Neutrophil (primary cell): ENCODE data around the gene KAT6B.

Experiments used
- H3K27ac ChIP-seq: fragments of 200-600 bp; sonication (generic); 2 replicates; pipeline ENCODE4 v1.5.1; 2016; ENCODE audit warnings: mild to moderate bottlenecking, moderate library complexity
- H3K27me3 ChIP-seq: fragments of 200-600 bp; sonication (generic); 2 replicates; pipeline ENCODE4 v1.6.0; 2016; ENCODE audit warnings: mild to moderate bottlenecking
- H3K36me3 ChIP-seq: fragments of 200-600 bp; sonication (generic); 2 replicates; pipeline ENCODE4 v1.5.1; 2017
- H3K4me1 ChIP-seq, 2 experiments: fragments of 200-600 bp in 1 of 2; sonication (generic) in 1 of 2; 1 replicate in 1 of 2; 2 replicates in 1 of 2; pipeline versions ENCODE4 v1.5.1 to v1.6.1; 2013 to 2016; ENCODE audit warnings: low read depth in 1 of 2, low read length in 1 of 2, mild to moderate bottlenecking in 1 of 2, moderate library complexity in 1 of 2; ENCODE audit not compliant: control insufficient read depth in 1 of 2, insufficient read depth in 1 of 2
- H3K4me3 ChIP-seq, 2 experiments: fragments of 200-600 bp in 1 of 2; sonication (generic) in 1 of 2; 1 replicate in 1 of 2; 2 replicates in 1 of 2; pipeline ENCODE4 v1.5.1; 2013 to 2016; ENCODE audit warnings: low read depth in 1 of 2, low read length in 1 of 2, mild to moderate bottlenecking in 1 of 2, moderate library complexity in 1 of 2
- H3K9me3 ChIP-seq: fragments of 200-600 bp; sonication (generic); 2 replicates; pipeline ENCODE4 v1.5.1; 2016
- TF ChIP-seq, protein P1 (sequence below): fragments of 200-600 bp; sonication (generic); IDR thresholded peaks from 2 replicates; pipeline ENCODE4 v1.5.1; 2016; ENCODE audit warnings: antibody characterized with exemption

Gene KAT6B

DNA sequence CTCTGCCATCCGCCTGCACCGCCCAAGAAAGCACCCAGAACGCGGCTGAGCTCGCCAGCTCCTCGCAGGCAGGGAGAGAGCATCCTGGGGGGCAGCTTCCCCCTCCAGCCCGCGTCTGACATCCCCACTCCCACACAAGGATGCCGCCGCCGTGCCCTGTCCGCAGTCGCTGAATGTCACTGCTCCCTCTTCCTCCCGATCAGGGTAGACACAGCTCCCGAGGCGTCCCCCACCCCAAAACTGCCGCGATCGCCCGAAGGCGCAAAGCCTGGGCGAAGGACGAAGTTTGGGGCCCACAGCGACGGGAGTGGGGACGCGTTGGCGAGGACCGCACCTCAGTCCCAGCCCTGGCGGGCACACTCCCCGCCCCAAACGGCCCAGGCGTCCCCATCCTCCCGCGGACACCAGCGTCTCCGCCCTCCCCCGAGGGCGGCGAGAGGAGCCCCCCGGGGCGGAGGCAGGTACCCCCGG lies 1.5 kb upstream of the KAT6B start:
- H3K27ac ChIP-seq: peak overlapping the region; percentile 99
- peaks cover 20 to 27% of the 10 kb centered on the region in 2 experiments for H3K4me1 ChIP-seq
- H3K9me3 ChIP-seq: no peaks in the 10 kb centered on the region
- H3K4me3 ChIP-seq: peak overlapping the region; percentile 88 to 100
- TF ChIP-seq, protein P1, sequence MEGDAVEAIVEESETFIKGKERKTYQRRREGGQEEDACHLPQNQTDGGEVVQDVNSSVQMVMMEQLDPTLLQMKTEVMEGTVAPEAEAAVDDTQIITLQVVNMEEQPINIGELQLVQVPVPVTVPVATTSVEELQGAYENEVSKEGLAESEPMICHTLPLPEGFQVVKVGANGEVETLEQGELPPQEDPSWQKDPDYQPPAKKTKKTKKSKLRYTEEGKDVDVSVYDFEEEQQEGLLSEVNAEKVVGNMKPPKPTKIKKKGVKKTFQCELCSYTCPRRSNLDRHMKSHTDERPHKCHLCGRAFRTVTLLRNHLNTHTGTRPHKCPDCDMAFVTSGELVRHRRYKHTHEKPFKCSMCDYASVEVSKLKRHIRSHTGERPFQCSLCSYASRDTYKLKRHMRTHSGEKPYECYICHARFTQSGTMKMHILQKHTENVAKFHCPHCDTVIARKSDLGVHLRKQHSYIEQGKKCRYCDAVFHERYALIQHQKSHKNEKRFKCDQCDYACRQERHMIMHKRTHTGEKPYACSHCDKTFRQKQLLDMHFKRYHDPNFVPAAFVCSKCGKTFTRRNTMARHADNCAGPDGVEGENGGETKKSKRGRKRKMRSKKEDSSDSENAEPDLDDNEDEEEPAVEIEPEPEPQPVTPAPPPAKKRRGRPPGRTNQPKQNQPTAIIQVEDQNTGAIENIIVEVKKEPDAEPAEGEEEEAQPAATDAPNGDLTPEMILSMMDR: no peak
- no peaks in the 10 kb centered on the region for H3K36me3 ChIP-seq
- no peaks in the 10 kb centered on the region for H3K27me3 ChIP-seq

DNA sequence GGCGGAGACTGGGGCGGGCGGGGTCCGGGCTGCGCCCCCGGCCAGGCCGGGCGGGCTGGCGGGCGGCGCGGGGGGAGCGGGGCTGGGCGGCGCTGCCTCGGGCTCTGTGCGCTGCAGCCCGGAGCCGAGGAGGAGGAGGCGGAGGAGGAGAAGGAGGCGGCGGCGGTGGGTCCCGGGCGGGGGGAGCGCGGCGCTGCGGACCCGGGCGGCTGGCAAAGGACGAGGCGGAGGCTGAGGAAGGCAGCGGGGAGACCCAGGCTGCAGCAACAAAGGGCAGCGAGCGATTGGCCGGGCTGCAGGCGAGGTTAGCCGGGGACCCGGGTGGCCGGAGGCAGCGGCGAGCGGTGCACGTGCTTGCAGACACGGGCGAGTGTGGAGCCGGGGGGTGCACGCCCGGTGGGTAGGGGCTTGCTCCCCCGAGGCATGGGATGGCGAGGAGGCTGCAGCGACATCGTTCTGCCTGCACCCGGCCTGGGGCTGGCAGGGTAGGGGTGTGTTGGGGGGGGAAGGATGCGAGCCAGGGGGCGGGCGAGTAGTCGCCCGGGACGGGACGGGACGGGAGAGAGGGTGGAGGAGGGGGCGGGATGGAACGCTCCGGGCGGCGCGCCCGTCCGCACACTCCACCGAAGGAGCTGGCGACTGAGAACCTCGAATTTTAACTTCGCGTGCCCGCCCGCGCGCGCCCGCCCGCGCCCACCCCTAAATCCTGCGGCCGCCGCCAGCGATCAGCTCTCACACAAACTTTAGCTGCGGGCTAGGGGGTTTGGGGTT lies 844 bp upstream of the KAT6B start:
- TF ChIP-seq, protein P1: no peak
- Histone ChIP-seq H3K36me3 (no peaks in the 10 kb centered on the region), H3K9me3 (no peaks in the 10 kb centered on the region), H3K27me3 (no peaks in the 10 kb centered on the region), H3K4me1 (peaks cover 20 to 27% of the 10 kb centered on the region in 2 experiments), H3K4me3 (peak overlapping the region; percentile 88 to 100), H3K27ac (peak overlapping the region; percentile 99)

DNA sequence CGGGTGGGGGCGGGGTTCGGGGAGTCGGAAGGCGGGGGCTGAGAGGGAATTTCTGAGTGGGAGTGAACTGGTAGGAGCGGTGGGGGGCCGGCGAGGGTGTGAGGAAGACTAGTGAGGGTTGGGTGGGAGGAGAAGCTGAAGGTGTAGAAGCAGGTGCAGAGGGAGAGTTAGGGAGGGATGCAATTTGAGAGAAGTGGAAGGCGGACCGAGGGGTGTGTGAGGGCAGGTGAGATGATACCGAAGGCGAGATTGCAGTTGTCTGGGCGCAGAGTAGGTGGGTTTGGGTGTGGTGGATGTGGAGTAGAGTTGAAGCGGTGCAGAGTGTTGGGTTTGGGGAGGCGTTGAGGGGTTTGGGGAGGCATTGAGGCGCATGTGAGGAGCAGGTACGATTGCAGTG lies 643 bp downstream of the KAT6B start:
- peaks cover 20 to 26% of the 10 kb centered on the region in 2 experiments for H3K4me1 ChIP-seq
- TF ChIP-seq, protein P1: no peak
- no peaks in the 10 kb centered on the region for H3K27me3 ChIP-seq
- H3K27ac ChIP-seq: peak overlapping the region; percentile 99
- H3K9me3 ChIP-seq: no peaks in the 10 kb centered on the region
- H3K36me3 ChIP-seq: no peaks in the 10 kb centered on the region
- H3K4me3 ChIP-seq: peak overlapping the region; percentile 64 to 100

DNA sequence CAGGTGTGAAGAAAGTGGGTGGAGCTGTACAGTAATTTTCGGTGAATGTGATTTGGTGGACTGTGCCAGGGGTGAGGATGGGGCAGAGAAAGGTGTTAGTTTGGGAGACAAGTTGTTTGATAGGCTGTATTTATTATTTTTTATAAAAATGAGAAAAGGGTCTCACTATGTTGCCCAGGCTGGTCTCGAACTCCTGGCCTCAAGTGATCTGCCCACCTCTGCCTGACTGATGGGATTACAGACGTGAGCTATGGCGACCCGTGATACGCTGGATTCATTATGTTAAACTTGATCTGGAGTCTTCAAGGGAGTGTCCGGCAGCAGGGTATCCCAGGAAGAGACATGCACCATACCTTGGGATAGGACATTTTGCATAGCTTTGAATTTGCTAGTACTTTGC lies 1.3 kb downstream of the KAT6B start:
- H3K9me3 ChIP-seq: no peaks in the 10 kb centered on the region
- peak overlapping the region; percentile 64 to 100 for H3K4me3 ChIP-seq
- H3K27me3 ChIP-seq: no peaks in the 10 kb centered on the region
- TF ChIP-seq, protein P1: no peak
- H3K4me1 ChIP-seq: peaks cover 20 to 23% of the 10 kb centered on the region in 2 experiments
- H3K36me3 ChIP-seq: no peaks in the 10 kb centered on the region
- H3K27ac ChIP-seq: peak overlapping the region; percentile 99

DNA sequence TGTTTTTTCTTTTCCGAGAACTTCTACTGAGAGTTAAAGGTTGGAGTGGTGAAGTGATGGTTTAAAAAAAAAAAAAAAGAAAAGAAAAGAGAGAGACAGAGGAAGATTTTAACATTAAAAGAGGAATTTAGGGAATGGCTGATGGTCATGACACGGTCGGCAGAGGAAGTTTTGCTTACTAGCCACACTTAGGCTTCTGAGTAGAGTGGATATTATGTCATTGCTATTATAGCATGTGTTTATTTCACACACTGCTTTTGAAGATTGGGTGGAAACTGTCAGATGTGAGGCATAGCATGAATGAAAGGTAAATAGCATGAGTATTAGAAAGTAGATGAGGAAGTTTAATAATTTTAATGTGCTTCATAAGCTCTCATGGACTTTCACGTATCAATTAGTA lies 2.5 kb downstream of the KAT6B start:
- H3K4me1 ChIP-seq: peaks cover 20 to 23% of the 10 kb centered on the region in 2 experiments
- no peaks in the 10 kb centered on the region for H3K27me3 ChIP-seq
- no peak overlapping the region for H3K27ac ChIP-seq
- H3K36me3 ChIP-seq: no peaks in the 10 kb centered on the region
- H3K9me3 ChIP-seq: no peaks in the 10 kb centered on the region
- no peak overlapping the region for H3K4me3 ChIP-seq
- TF ChIP-seq, protein P1: no peak
